ENCODE results near the gene CD86.
A peak's percentile ranks its signal among the peaks of the same experiment; 100 is the strongest.
"Not testable (repeated sequence)": the region's sequence is repeated elsewhere in the genome, so short reads cannot be mapped to it uniquely, and the experiment has no call there.

CD86 gene, protein sequence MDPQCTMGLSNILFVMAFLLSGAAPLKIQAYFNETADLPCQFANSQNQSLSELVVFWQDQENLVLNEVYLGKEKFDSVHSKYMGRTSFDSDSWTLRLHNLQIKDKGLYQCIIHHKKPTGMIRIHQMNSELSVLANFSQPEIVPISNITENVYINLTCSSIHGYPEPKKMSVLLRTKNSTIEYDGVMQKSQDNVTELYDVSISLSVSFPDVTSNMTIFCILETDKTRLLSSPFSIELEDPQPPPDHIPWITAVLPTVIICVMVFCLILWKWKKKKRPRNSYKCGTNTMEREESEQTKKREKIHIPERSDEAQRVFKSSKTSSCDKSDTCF

DNA sequence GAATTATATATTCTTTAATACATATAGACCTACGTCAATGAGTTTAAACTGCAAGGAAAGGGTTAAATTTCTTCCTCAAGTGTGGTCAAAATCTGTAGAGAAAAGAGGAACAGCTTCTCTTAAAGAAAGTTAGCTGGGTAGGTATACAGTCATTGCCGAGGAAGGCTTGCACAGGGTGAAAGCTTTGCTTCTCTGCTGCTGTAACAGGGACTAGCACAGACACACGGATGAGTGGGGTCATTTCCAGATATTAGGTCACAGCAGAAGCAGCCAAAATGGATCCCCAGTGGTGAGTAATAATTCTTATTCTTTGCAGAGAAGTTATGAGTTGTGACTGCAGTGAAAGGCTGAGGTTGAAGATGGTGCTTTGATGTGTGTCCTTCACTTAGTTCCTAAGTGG lies at the start of gene CD86:
Gene CD86, plus strand, starts transcription at position 148 of the 400 bp plus-strand sequence. Its CDS starts 128 bp downstream, at position 276.
- DNase-seq: no peak

DNA sequence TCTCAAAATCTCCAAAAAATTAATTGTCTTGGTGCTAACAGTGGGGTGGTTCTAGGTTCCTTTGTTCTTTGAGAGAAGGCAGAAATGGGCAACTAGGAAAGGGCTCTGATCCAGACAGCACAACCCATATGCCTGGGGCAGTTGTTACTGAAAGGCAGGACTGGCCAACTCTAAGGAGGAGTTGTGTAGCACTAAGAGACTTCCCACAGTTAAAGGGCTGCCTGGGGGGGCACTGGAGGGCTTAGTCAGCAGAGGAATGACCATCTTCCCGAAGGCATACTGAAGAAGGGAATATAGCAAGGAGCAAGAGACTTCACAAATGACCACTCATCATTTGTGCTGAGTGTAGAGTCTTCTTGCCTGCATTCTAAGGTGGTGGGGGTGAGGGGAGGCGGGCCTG lies 48.9 kb upstream of the CD86 start:
- no peak for DNase-seq

GRCh38 chr3:122008166-122008565 lies 47.0 kb upstream of the CD86 start:
- no peak for DNase-seq

DNA sequence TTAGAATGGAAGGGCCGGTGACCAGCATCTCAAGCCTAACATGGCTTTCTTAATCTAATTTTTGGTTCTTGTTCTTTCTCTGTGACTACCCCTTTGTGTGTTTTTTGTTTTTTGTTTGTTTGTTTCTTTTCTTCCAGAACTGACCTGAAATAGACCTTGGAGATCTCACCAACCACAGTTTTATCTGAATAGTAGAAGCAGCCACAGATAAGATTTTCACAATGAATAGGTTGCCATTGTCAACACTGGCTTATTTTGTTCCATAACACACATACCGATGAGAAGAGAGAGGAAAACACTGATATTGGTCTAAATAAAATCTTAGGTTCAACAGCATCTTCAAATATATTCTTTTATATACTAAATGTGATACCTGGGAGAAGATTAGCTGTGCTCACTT lies 44.7 kb upstream of the CD86 start:
- no peak for DNase-seq

GRCh38 chr3:122011396-122011795 lies 43.8 kb upstream of the CD86 start:
- no peak for DNase-seq

- DNase-seq: no peak
Measured at GRCh38 chr3:122012821-122013220, 42.3 kb upstream of the CD86 start.

GRCh38 chr3:122013448-122013925 lies 41.7 kb upstream of the CD86 start:
- no peak for DNase-seq

- no peak for DNase-seq
Measured at GRCh38 chr3:122014741-122015140, 40.4 kb upstream of the CD86 start.

- DNase-seq: no peak
Measured at GRCh38 chr3:122019493-122019892, 35.7 kb upstream of the CD86 start.

DNA sequence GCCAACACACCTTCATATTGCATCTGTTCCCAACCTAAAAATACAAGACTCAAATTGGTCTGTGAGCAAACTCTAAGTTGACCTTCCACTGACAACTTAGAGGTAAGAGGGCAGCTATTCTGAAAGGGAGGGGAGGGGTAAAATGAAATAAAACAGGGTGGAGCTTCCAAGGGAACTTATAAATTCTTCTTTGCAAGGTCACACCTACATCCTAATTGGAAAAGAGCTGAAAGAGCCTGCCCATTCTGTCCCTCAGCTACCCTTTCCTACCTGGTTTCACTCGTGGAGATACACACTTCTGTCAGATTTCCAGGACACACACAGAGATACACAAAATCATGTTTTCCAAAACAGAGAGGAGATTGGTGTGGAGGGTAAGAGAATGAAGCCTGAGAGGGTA lies 34.1 kb upstream of the CD86 start:
- DNase-seq: no peak

DNA sequence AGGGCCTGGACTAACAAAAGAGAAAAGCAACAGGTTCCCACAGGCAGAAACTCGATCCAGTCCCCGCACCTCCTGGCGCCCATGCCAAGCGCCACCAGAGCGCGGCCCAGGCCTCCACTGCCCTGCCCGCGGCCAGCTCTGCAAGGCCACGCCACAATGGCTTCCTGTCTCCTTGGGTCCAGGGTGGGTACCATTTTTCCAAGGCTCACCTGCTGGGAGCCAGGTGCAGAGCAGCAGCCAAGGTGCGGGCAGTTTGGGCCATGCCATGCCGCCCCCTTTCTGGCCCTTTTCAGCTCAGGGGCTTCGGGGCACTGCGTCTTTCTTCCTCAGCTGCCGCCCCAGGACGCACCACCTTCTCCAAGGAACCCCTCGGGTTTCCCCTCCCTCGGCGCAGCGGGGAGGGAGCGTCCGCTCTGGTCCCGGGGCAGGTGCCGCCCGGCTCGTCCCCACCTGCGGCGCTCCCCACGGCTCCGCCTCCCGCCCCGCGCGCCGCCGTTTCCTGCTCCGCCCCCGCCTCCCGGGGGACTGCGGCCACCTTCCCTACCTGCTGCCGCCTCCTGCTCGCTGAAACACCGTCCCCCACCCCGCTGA lies 33.3 kb upstream of the CD86 start, which contains the start of gene ILDR1:
Gene ILDR1, minus strand, starts transcription at position 437 of the 591 bp plus-strand sequence. Its CDS starts 170 bp downstream, at position 267.
- DNase-seq: peak; percentile 61

DNA sequence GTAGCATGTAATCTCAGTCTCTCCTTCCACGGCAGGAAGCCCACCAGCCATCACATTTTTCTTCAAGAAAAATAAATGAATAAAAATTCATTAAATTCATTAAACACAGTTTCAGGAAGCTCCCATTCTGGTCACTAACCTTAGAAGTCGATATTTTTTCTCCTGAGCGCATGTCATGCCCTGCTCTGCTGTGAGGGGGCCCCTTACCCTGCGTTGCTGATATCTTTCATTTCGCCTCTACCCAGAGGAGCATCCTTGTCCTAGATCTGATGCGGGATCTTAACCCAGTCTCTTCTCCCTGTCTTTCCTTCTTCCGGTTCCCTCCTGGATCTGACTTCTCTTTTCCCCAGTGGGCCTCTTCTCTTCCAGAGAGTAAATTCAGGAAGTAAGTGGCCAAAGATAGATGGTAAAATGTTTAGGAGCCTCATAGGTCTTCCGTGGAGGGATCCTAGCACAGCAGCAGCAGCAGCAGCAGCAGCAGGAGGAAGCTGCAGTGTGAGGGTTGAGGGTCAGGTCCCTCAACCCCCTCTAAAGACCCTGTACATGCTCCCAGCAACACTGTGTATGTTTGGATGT lies 31.7 kb upstream of the CD86 start:
- no peak for DNase-seq

DNA sequence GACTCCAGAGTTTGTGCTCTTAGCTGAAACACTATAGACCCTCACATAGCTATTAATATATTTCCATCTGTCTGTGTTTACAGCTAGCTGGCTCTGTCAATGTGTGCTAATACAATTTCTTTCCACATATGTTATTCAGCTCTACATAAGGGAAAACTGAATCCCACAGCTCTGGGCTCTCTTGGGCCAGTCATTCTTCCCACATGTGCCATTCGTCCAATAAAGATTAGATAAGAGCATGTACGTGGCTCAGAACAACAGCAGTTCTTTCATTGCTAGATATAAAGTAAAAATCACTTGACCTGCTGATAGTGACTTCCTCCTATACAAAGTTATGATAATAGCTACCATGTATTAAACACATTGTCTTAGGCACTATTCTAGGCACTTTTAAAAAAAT lies 30.4 kb upstream of the CD86 start:
- DNase-seq: no peak

DNA sequence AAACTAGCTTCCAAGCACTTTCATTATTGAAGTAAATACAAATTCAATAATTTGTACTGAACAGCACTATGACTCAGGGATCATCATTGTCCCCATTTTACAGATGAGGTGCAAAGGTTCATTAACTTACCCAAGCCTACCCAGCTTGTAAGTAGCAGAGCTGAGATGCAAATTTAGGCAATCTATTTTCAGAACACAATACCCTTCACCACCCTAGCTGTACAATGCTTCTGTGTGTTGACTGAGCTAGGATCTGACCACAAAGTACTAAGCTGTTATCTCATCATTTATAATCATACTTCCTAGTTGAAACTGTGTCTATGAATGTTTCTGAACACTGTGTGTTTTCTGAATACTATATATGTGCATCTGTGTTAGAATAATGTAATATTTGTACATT lies 29.9 kb upstream of the CD86 start:
- no peak for DNase-seq

- no peak for DNase-seq
Measured at GRCh38 chr3:122030381-122031122, 24.6 kb upstream of the CD86 start.

DNA sequence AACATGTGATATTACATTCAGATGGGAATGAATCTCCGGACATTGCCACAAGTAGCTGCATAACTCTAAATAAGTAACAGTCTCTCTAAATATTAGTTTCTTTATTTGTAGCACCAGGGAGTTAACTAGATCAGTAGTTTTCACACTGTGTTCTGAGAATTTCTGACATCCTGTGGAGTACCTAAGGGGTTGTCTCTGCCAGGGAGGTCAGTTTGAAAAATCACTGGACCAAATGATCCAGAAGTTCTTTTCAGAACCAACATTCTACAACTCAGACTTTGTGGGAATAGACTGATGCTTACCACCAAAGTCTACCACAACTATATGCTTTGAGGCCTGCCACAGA lies 24.1 kb upstream of the CD86 start:
- DNase-seq: no peak

- DNase-seq: no peak
Measured at GRCh38 chr3:122032531-122032930, 22.6 kb upstream of the CD86 start.

DNA sequence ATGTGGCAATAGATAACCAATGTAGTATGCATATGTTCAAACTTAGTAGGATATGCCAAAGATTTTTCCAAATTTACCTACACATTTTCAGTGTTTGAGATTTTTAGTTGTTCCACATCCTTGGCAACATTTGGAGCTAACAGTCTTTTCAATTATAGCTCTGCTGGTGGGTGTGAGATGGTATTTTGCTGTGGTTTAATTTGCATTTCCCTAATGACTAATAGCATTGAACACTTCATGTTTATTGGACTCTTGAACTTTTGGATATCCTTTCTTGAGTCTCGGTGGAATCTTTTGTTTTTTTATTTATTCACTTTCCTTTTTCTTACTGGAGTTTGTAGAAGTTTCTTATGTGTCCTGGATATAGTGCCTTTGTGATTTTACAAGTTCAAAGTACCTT lies 22.1 kb upstream of the CD86 start:
- DNase-seq: no peak

- not testable (repeated sequence) for DNase-seq
Measured at GRCh38 chr3:122047296-122047695, 7.9 kb upstream of the CD86 start.

GRCh38 chr3:122047773-122048172 lies 7.4 kb upstream of the CD86 start:
- DNase-seq: not testable (repeated sequence)

- DNase-seq: no peak
Measured at GRCh38 chr3:122052968-122053367, 2.2 kb upstream of the CD86 start.

GRCh38 chr3:122057671-122058070 lies 2.5 kb downstream of the CD86 start:
- DNase-seq: no peak

DNA sequence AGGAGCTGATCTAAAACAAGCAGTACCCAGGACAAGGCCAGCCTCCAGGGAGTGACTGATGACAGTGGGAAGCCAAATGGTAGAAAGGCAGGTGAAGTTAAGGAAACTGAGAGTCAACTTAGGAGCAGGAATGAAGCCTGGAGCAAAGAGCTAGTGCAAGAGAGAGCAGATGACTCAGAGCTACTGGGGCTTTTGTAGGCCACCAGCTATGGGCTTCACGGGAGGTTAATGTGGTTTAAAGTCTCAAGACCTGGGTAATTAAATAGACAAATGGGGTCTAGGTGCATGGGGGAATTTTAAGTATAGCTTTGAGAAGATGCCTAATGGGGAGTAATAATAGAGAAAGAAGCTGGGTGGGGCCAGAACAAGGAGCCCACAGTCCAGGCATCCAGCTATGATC lies 3.1 kb downstream of the CD86 start:
- DNase-seq: no peak
